OCI-LY3 (cell line): ENCODE data around the gene PDGFRA.

Source experiments
- H2AFZ ChIP-seq: fragments of 200-600, 300-600 bp; shearing (Covaris generic); 2 replicates; pipeline ENCODE4 v1.6.0; 2014; ENCODE audit warnings: antibody characterized with exemption, low read depth, low read length
- H3K27ac ChIP-seq: fragments of 200-600, 300-600 bp; sonication (generic); 2 replicates; pipeline ENCODE4 v1.5.1; 2014; ENCODE audit warnings: mild to moderate bottlenecking, low read length, moderate library complexity, mixed read lengths
- H3K27me3 ChIP-seq: fragments of 200-600, 300-600 bp; sonication (generic); 2 replicates; pipeline ENCODE4 v1.6.1; 2014; ENCODE audit warnings: low read depth, low read length, mixed read lengths
- H3K36me3 ChIP-seq: fragments of 200-600, 300-600 bp; sonication (generic); replicated peaks from 2 replicates; pipeline ENCODE3; 2014; ENCODE audit warnings: low read depth, low read length, mixed read lengths
- H3K4me1 ChIP-seq: fragments of 300-600, 200-600 bp; sonication (generic); 2 replicates; pipeline ENCODE4 v1.6.1; 2014; ENCODE audit warnings: low read length, mixed read lengths
- H3K4me2 ChIP-seq: fragments of 200-600, 300-600 bp; sonication (generic); 2 replicates; pipeline ENCODE4 v1.6.1; 2014; ENCODE audit warnings: low read length, mixed read lengths
- H3K4me3 ChIP-seq: fragments of 300-600, 200-600 bp; sonication (generic); 2 replicates; pipeline ENCODE4 v1.5.1; 2014; ENCODE audit warnings: antibody characterized with exemption, mild to moderate bottlenecking, low read length, moderate library complexity
- H3K79me2 ChIP-seq: fragments of 300-600, 200-600 bp; shearing (Covaris generic); 2 replicates; pipeline ENCODE4 v1.6.1; 2014; ENCODE audit warnings: mild to moderate bottlenecking, low read length, mixed read lengths
- H3K9ac ChIP-seq: fragments of 300-600, 200-600 bp; shearing (Covaris generic); 2 replicates; pipeline ENCODE4 v1.6.0; 2014; ENCODE audit warnings: mild to moderate bottlenecking, low read length, moderate library complexity
- H3K9me3 ChIP-seq: fragments of 200-600, 300-600 bp; shearing (Covaris generic); 2 replicates; pipeline ENCODE4 v1.6.1; 2014; ENCODE audit warnings: low read length, mixed read lengths; ENCODE audit not compliant: insufficient read depth
- H4K20me1 ChIP-seq: fragments of 200-600, 300-600 bp; sonication (generic); 2 replicates; pipeline ENCODE4 v1.6.1; 2016; ENCODE audit warnings: low read length, mixed read lengths; ENCODE audit not compliant: insufficient read depth
- EZH2phosphoT487 ChIP-seq: fragments of 200-600 bp; shearing (Covaris generic); IDR thresholded peaks from 2 replicates; pipeline ENCODE4 v1.6.1; 2018; ENCODE audit warnings: antibody characterized with exemption, mixed run types, low read depth
- TF ChIP-seq, protein P1 (sequence below): fragments of 200-600, 300-600 bp; sonication (generic); IDR thresholded peaks from 2 replicates; pipeline ENCODE4 v1.5.1; 2014; ENCODE audit warnings: antibody characterized with exemption, low read length, low read depth

PDGFRA gene

DNA sequence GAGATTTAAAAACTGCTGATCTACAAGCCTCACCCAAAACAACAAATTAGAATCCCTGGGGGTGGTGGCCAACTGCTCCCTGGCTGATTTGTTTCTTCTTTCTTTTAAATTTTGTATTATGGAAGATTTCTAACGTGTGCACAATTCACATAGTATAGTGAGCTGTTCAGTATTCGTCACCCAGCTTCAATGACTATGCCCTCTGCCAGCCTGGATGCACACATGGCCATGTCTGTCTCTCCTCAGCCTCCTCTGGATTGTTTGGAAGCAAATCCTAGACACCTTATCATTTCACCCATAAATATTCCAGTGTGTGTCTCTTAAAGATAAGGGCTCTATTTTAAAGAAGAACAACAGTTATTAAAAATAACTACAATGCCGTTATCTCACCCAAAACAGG lies 61.9 kb downstream of the PDGFRA start:
- Histone ChIP-seq H3K79me2 (no peaks in the 10 kb centered on the region), H3K4me3 (no peak overlapping the region), H3K27me3 (no peaks in the 10 kb centered on the region), H3K27ac (no peak overlapping the region), H3K9ac (no peak overlapping the region), H2AFZ (no peak overlapping the region), H3K36me3 (no peaks in the 10 kb centered on the region), H4K20me1 (no peaks in the 10 kb centered on the region), H3K9me3 (0 out of 2 replicates have a peak, but pooled peaks cover 3% of the 10 kb centered on the region), H3K4me1 (no peaks in the 10 kb centered on the region), H3K4me2 (no peak overlapping the region)
- no peak for TF ChIP-seq EZH2phosphoT487
- TF ChIP-seq, protein P1, sequence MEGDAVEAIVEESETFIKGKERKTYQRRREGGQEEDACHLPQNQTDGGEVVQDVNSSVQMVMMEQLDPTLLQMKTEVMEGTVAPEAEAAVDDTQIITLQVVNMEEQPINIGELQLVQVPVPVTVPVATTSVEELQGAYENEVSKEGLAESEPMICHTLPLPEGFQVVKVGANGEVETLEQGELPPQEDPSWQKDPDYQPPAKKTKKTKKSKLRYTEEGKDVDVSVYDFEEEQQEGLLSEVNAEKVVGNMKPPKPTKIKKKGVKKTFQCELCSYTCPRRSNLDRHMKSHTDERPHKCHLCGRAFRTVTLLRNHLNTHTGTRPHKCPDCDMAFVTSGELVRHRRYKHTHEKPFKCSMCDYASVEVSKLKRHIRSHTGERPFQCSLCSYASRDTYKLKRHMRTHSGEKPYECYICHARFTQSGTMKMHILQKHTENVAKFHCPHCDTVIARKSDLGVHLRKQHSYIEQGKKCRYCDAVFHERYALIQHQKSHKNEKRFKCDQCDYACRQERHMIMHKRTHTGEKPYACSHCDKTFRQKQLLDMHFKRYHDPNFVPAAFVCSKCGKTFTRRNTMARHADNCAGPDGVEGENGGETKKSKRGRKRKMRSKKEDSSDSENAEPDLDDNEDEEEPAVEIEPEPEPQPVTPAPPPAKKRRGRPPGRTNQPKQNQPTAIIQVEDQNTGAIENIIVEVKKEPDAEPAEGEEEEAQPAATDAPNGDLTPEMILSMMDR: no peak

DNA sequence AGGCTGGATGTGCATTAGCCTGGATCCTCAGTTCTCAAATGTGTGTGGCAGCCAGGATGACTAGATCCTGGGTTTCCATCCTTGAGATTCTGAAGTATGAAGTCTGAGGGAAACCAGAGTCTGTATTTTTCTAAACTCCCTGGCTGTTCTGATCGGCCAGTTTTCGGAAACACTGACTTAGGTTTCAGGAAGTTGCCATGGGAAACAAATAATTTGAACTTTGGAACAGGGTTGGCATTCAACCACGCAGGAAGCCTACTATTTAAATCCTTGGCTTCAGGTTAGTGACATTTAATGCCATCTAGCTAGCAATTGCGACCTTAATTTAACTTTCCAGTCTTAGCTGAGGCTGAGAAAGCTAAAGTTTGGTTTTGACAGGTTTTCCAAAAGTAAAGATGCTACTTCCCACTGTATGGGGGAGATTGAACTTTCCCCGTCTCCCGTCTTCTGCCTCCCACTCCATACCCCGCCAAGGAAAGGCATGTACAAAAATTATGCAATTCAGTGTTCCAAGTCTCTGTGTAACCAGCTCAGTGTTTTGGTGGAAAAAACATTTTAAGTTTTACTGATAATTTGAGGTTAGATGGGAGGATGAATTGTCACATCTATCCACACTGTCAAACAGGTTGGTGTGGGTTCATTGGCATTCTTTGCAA lies 67.6 kb downstream of the PDGFRA start:
- H3K4me1 ChIP-seq: no peaks in the 10 kb centered on the region
- no peaks in the 10 kb centered on the region for H3K27me3 ChIP-seq
- no peak overlapping the region for H2AFZ ChIP-seq
- H4K20me1 ChIP-seq: no peaks in the 10 kb centered on the region
- H3K4me2 ChIP-seq: no peak overlapping the region
- H3K9ac ChIP-seq: no peak overlapping the region
- TF ChIP-seq EZH2phosphoT487: no peak
- TF ChIP-seq, protein P1: no peak
- H3K27ac ChIP-seq: no peak overlapping the region
- H3K4me3 ChIP-seq: no peak overlapping the region
- H3K9me3 ChIP-seq: no peaks in the 10 kb centered on the region
- no peaks in the 10 kb centered on the region for H3K79me2 ChIP-seq
- no peaks in the 10 kb centered on the region for H3K36me3 ChIP-seq

DNA sequence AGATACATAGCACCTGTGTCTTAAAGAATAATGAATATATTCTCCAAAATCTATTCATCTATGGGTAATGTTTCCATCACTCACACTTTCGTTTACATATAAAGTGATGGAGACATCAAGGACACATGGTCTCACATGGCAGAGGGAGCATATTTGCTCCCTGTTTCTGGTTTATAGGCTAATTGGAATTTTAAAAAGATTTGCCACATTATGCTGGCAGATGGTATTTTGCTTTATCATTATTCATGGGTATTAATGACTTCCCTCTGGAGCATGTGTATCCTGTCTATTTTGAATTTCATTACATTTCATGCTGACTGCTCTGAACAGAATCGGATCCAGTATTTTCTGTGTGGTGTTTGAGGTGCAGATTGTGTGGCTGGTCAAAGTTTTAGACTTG lies 79.0 kb downstream of the PDGFRA start:
- Histone ChIP-seq H3K27ac (no peak overlapping the region), H2AFZ (no peak overlapping the region), H3K27me3 (no peaks in the 10 kb centered on the region), H3K36me3 (no peaks in the 10 kb centered on the region), H4K20me1 (no peaks in the 10 kb centered on the region), H3K9ac (no peak overlapping the region), H3K4me1 (no peaks in the 10 kb centered on the region), H3K4me2 (no peak overlapping the region), H3K79me2 (no peaks in the 10 kb centered on the region), H3K4me3 (no peak overlapping the region), H3K9me3 (no peaks in the 10 kb centered on the region; the same call in 1 of the 2 replicates)
- TF ChIP-seq EZH2phosphoT487: no peak
- TF ChIP-seq, protein P1: no peak

DNA sequence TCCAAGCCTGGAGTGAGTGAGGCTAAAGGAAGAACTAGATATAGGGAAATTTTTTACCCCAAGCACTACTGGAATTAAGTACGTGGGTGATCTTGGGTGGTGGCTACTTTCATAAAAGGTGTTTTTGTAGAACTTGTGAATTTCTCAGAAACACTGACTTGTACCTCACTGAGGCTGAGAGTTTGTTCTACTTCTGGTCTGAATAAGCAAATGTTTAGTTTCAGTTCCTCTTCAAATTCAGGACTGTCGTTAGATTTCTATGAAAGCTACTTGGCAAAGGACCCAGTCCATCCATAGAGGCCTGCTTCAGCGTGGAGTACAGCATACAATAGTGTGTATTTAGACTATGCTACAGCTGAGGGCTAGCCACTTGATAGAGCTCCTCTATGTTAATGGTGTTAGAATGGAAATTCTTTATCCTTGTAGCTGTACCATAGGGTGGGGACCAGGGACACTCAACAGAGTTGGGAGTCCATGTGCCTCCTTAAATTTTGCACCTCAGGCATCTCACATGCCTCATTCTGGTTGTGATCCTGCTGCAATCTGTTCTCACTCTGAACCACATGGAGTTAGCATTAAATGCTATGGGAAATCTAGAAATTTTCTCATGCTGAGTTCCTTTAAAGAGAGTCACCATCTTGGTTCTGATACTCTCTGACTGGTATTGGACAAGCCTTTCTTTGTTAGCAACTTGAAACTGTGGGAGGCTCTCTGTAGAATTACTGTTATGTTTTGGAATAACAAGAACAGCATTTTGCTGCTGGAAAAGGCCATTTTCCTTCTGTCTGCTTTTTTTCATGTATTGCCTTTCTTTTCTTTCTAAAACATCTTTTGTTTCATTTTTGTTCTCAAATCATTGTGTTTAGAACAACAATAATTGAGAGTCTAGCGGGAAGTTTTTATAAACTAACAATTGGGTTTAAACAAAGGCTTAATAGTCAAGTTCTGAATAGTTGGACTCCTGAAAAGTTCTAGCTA lies 86.8 kb downstream of the PDGFRA start:
- Histone ChIP-seq H3K4me1 (peaks cover 29% of the 10 kb centered on the region), H3K4me2 (peak overlapping the region; percentile 58), H3K27ac (peak overlapping the region; percentile 67), H3K9ac (peak overlapping the region; percentile 20; the same call in 1 of the 2 replicates), H3K27me3 (peaks cover 5% of the 10 kb centered on the region; the same call in 1 of the 2 replicates), H3K9me3 (peaks cover 4% of the 10 kb centered on the region), H3K79me2 (no peaks in the 10 kb centered on the region), H3K36me3 (peaks cover 4% of the 10 kb centered on the region), H3K4me3 (peak overlapping the region; percentile 31), H4K20me1 (no peaks in the 10 kb centered on the region), H2AFZ (no peak overlapping the region)
- TF ChIP-seq EZH2phosphoT487: no peak
- TF ChIP-seq, protein P1: no peak
